A673 (cell line): ENCODE measurements around the gene MROH2A. TPM values are rescaled to one million over a fixed set of nuclear protein-coding genes. Genes with fewer than 3 reads are reported as not detected.

Experiments
- BruUV-seq: library from RNA; stranded (reverse); fragments of 400-500 nt; replicated peaks from 2 replicates; lab custom pipeline; 2021; lab: Mats Ljungman, UMichigan
- CTCF ChIA-PET: fragments of 300-600 bp; sonication (Branson Sonifier 250); formaldehyde crosslinking; loops from one replicate; lab custom pipeline; 2022; ENCODE audit warnings: antibody characterized with exemption; lab: Charles Lee
- POLR2A ChIA-PET: fragments of 300-600 bp; sonication (Branson Sonifier 250); formaldehyde crosslinking; loops from one replicate; lab custom pipeline; 2022; ENCODE audit warnings: antibody characterized with exemption; ENCODE audit not compliant: low non-redundant PET; lab: Charles Lee
- DNase-seq: peaks from one replicate; pipeline ENCODE4 v3.0.0-alpha.2; 2015; ENCODE audit warnings: low spot score
- H3K27ac ChIP-seq: fragments of 200-600 bp; sonication (generic); 2 replicates; pipeline ENCODE4 v1.5.1; 2016; ENCODE audit warnings: mixed run types, low read depth, mild to moderate bottlenecking, mixed read lengths, antibody characterized with exemption, low read length; ENCODE audit not compliant: poor library complexity, severe bottlenecking
- H3K27me3 ChIP-seq: fragments of 200-600 bp; sonication (generic); replicated peaks from 2 replicates; pipeline ENCODE4 v1.6.1; 2017; ENCODE audit warnings: mixed run types, low read depth, mild to moderate bottlenecking, mixed read lengths, antibody characterized with exemption, low read length; ENCODE audit not compliant: insufficient read depth, poor library complexity
- H3K36me3 ChIP-seq: fragments of 200-600 bp; sonication (generic); 2 replicates; pipeline ENCODE4 v1.6.1; 2016; ENCODE audit warnings: mixed run types, mild to moderate bottlenecking, mixed read lengths, antibody characterized with exemption, low read length; ENCODE audit not compliant: insufficient read depth, poor library complexity, severe bottlenecking
- H3K4me1 ChIP-seq: fragments of 200-600 bp; sonication (generic); 2 replicates; pipeline ENCODE4 v1.6.1; 2017; ENCODE audit warnings: mixed run types, mild to moderate bottlenecking, mixed read lengths, antibody characterized with exemption, low read length; ENCODE audit not compliant: insufficient read depth, poor library complexity, severe bottlenecking
- H3K4me3 ChIP-seq: fragments of 200-600 bp; sonication (generic); 2 replicates; pipeline ENCODE4 v1.5.1; 2016; ENCODE audit warnings: low read depth, mixed run types, mild to moderate bottlenecking, mixed read lengths, low read length; ENCODE audit not compliant: poor library complexity, severe bottlenecking
- H3K9me3 ChIP-seq: fragments of 200-600 bp; sonication (generic); 2 replicates; pipeline ENCODE4 v1.6.1; 2016; ENCODE audit warnings: mixed run types, low read depth, mild to moderate bottlenecking, mixed read lengths, antibody characterized with exemption, low read length; ENCODE audit not compliant: poor library complexity, severe bottlenecking
- EZH2 ChIP-seq: fragments of 200-600 bp; sonication (generic); IDR thresholded peaks from 2 replicates; pipeline ENCODE4 v1.6.1; 2017; ENCODE audit warnings: borderline replicate concordance, low read depth, mild to moderate bottlenecking, mixed read lengths, antibody characterized with exemption, low read length; ENCODE audit not compliant: poor library complexity, severe bottlenecking
- intact Hi-C: fragments of 100-400 bp; cut with micrococcal nuclease; formaldehyde crosslinking; loops from one replicate; pipeline ENCODE4 v1.10.0; 2022; ENCODE audit not compliant: unreplicated experiment
- total RNA-seq: library from RNA; stranded (reverse); gene quantifications from 2 replicates; pipeline ENCODE4 v1.2.3, GENCODE V29; 2021
- TF ChIP-seq, protein P1 (sequence below): fragments of 300-800, 200-600 bp; sonication (generic); conservative IDR thresholded peaks from 2 replicates; pipeline ENCODE4 v1.5.1; 2017; ENCODE audit warnings: low read depth, mild to moderate bottlenecking, antibody characterized with exemption, low read length, moderate library complexity, mixed read lengths

The MROH2A gene
- total RNA-seq, 1 experiment from 2014 or later: 1.3 TPM

GRCh38 chr2:233779722-233780121 is 1.6 kb downstream of the MROH2A start:
- no peaks in the 10 kb centered on the region for H3K27me3 ChIP-seq
- POLR2A ChIA-PET: no interaction called here
- TF ChIP-seq EZH2: no peak
- TF ChIP-seq, protein P1, sequence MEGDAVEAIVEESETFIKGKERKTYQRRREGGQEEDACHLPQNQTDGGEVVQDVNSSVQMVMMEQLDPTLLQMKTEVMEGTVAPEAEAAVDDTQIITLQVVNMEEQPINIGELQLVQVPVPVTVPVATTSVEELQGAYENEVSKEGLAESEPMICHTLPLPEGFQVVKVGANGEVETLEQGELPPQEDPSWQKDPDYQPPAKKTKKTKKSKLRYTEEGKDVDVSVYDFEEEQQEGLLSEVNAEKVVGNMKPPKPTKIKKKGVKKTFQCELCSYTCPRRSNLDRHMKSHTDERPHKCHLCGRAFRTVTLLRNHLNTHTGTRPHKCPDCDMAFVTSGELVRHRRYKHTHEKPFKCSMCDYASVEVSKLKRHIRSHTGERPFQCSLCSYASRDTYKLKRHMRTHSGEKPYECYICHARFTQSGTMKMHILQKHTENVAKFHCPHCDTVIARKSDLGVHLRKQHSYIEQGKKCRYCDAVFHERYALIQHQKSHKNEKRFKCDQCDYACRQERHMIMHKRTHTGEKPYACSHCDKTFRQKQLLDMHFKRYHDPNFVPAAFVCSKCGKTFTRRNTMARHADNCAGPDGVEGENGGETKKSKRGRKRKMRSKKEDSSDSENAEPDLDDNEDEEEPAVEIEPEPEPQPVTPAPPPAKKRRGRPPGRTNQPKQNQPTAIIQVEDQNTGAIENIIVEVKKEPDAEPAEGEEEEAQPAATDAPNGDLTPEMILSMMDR: no peak
- no peak overlapping the region for H3K27ac ChIP-seq
- no peak for DNase-seq
- H3K36me3 ChIP-seq: no peaks in the 10 kb centered on the region
- no TSS peak for BruUV-seq
- intact Hi-C loops: no loop called here
- H3K4me1 ChIP-seq: no peaks in the 10 kb centered on the region
- no peak overlapping the region for H3K4me3 ChIP-seq
- CTCF ChIA-PET: no interaction called here
- no peaks in the 10 kb centered on the region for H3K9me3 ChIP-seq

DNA sequence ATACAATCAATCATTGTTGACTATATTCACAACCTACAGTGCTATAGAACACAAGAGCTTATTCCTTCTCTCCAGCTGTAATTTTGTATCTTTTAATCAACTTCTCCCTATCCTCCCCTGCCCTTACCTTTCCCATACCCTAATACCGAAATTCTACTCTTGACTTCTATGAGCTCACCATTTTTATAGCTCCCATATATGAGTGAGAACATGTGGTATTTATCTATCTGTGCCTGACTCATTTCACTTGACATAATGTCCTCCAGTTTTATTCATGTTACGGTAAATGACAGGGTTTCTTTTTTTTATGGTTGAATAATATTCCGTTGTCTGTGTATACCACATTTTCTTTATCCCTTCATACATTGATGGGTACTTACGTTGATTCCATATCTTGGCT is 2.6 kb downstream of the MROH2A start:
- ChIA-PET POLR2A (no interaction called here), CTCF (no interaction called here)
- BruUV-seq: no TSS peak

GRCh38 chr2:233789554-233789953 is 11.4 kb downstream of the MROH2A start:
- no TSS peak for BruUV-seq
- intact Hi-C loops: no loop called here
- no peak for DNase-seq
- POLR2A ChIA-PET: no interaction called here
- Histone ChIP-seq H3K4me1 (no peaks in the 10 kb centered on the region), H3K9me3 (no peaks in the 10 kb centered on the region), H3K27ac (no peak overlapping the region), H3K36me3 (no peaks in the 10 kb centered on the region), H3K27me3 (no peaks in the 10 kb centered on the region), H3K4me3 (no peak overlapping the region)
- no peak for TF ChIP-seq EZH2
- CTCF ChIA-PET: no interaction called here

More for the DNA sequence above, 2.6 kb downstream of the MROH2A start:
- H3K4me1 ChIP-seq: no peaks in the 10 kb centered on the region
- H3K36me3 ChIP-seq: no peaks in the 10 kb centered on the region
- no peak overlapping the region for H3K4me3 ChIP-seq
- no peak for TF ChIP-seq EZH2
- TF ChIP-seq, protein P1: no peak
- no peaks in the 10 kb centered on the region for H3K27me3 ChIP-seq
- intact Hi-C loops: no loop called here
- H3K9me3 ChIP-seq: no peaks in the 10 kb centered on the region
- no peak for DNase-seq
- H3K27ac ChIP-seq: no peak overlapping the region

GRCh38 chr2:233791151-233791882 is 13.2 kb downstream of the MROH2A start:
- ChIA-PET POLR2A (no interaction called here), CTCF (no interaction called here)
- no peak overlapping the region for H3K4me3 ChIP-seq
- H3K36me3 ChIP-seq: no peaks in the 10 kb centered on the region
- H3K9me3 ChIP-seq: no peaks in the 10 kb centered on the region
- DNase-seq: no peak
- intact Hi-C loops: no loop called here
- H3K27ac ChIP-seq: no peak overlapping the region
- BruUV-seq: no TSS peak
- H3K4me1 ChIP-seq: no peaks in the 10 kb centered on the region
- TF ChIP-seq, protein P1: no peak
- no peak for TF ChIP-seq EZH2
- H3K27me3 ChIP-seq: no peaks in the 10 kb centered on the region
